WERI-Rb-1 (cell line): ENCODE measurements around the gene ENAH.

Experiments used
- DNase-seq: peaks from one replicate; pipeline ENCODE4 v3.0.0-alpha.2; 2020
- H3K27ac ChIP-seq: fragments of 250-450 bp; sonication (Bioruptor Pico); 2 replicates; pipeline ENCODE4 v1.5.1; 2020; ENCODE audit warnings: mild to moderate bottlenecking, moderate library complexity
- H3K27me3 ChIP-seq: fragments of 250-450 bp; sonication (Bioruptor Pico); 2 replicates; pipeline ENCODE4 v1.5.1; 2021; ENCODE audit warnings: mild to moderate bottlenecking, low read depth, moderate library complexity; ENCODE audit not compliant: insufficient read depth, severe bottlenecking
- H3K36me3 ChIP-seq: fragments of 250-450 bp; sonication (Bioruptor Pico); 2 replicates; pipeline ENCODE4 v1.5.1; 2020; ENCODE audit warnings: mild to moderate bottlenecking, moderate library complexity
- H3K4me3 ChIP-seq: 2 replicates; pipeline ENCODE4 v1.5.1; 2011; ENCODE audit warnings: low read depth, mild to moderate bottlenecking, control low read depth, low read length
- H3K9me3 ChIP-seq: fragments of 250-450 bp; sonication (Bioruptor Pico); 2 replicates; pipeline ENCODE4 v1.5.1; 2021; ENCODE audit warnings: mild to moderate bottlenecking, moderate library complexity; ENCODE audit not compliant: severe bottlenecking
- TF ChIP-seq, protein P1 (sequence below): IDR thresholded peaks from 2 replicates; pipeline ENCODE4 v1.5.1; 2011; ENCODE audit warnings: low read depth, mild to moderate bottlenecking, control low read depth, inconsistent platforms, low read length

Gene ENAH

DNA sequence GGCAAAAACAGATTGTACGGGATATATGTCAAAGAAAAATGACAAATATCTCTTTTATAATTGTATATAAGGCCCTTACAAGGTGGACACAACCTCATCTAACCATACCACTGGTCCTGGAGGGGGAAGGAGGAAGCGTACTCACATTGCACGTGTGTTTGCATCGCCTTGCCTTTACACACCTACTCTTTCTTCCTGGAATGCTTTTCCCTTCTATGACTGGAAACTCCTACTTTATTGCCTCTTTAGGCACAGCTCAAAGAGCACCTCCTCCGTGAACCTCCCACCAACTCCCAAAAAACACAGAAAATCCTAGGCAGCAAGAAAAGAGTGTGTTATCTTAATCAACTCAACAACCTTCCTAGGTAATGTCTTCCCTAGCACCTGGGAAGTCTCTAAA is 125.3 kb downstream of the ENAH start:
- no peak for DNase-seq
- TF ChIP-seq, protein P1, sequence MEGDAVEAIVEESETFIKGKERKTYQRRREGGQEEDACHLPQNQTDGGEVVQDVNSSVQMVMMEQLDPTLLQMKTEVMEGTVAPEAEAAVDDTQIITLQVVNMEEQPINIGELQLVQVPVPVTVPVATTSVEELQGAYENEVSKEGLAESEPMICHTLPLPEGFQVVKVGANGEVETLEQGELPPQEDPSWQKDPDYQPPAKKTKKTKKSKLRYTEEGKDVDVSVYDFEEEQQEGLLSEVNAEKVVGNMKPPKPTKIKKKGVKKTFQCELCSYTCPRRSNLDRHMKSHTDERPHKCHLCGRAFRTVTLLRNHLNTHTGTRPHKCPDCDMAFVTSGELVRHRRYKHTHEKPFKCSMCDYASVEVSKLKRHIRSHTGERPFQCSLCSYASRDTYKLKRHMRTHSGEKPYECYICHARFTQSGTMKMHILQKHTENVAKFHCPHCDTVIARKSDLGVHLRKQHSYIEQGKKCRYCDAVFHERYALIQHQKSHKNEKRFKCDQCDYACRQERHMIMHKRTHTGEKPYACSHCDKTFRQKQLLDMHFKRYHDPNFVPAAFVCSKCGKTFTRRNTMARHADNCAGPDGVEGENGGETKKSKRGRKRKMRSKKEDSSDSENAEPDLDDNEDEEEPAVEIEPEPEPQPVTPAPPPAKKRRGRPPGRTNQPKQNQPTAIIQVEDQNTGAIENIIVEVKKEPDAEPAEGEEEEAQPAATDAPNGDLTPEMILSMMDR: no peak
- H3K27ac ChIP-seq: no peak overlapping the region
- no peak overlapping the region for H3K4me3 ChIP-seq
- H3K36me3 ChIP-seq: peaks cover 3% of the 10 kb centered on the region
- no peaks in the 10 kb centered on the region for H3K27me3 ChIP-seq
- no peaks in the 10 kb centered on the region for H3K9me3 ChIP-seq

DNA sequence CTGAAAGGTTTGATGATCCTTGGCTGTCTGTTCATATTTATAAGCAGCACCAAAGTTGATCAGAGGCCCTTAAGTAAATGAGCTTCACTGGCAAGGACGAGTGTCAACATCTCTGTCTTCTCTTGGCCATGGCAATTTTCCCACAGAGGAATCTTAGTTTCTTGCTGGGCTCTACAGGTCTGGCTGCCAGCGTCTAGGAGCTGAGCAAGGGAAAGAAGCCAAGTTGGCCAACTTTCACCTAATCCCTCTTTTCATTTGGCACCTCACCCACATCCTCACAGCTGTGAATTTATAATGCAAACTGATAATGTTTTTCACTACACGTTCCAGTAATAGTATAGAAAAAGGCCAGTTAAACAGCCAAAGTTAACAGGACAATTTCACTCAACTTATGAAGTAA is 126.0 kb downstream of the ENAH start:
- DNase-seq: no peak

DNA sequence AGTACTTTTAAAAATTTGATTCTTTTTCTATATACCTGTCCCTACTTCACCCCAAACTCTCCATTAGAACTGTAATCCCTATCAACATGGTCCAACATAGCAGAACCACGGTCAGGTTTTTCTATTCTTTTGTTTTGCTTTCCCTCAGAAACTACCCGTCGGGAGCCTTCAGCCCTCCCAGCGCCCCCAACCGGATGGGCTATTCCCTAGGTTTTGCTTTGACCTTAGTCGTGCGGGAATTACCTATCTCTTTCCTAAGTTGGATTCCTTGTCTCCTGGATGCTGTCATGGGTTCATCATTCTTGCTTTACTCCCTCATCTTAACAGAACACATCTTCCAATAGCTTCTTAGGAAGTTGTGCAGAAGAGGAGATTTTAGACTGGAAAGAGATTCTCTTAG is 127.5 kb downstream of the ENAH start:
- TF ChIP-seq, protein P1: no peak
- Histone ChIP-seq H3K9me3 (no peaks in the 10 kb centered on the region), H3K27me3 (no peaks in the 10 kb centered on the region), H3K36me3 (peaks cover 3% of the 10 kb centered on the region), H3K27ac (no peak overlapping the region), H3K4me3 (no peak overlapping the region)
- DNase-seq: no peak

More for the DNA sequence above, 126.0 kb downstream of the ENAH start:
- TF ChIP-seq, protein P1: no peak
- no peaks in the 10 kb centered on the region for H3K27me3 ChIP-seq
- H3K4me3 ChIP-seq: no peak overlapping the region
- H3K27ac ChIP-seq: no peak overlapping the region
- peaks cover 3% of the 10 kb centered on the region for H3K36me3 ChIP-seq
- H3K9me3 ChIP-seq: no peaks in the 10 kb centered on the region

DNA sequence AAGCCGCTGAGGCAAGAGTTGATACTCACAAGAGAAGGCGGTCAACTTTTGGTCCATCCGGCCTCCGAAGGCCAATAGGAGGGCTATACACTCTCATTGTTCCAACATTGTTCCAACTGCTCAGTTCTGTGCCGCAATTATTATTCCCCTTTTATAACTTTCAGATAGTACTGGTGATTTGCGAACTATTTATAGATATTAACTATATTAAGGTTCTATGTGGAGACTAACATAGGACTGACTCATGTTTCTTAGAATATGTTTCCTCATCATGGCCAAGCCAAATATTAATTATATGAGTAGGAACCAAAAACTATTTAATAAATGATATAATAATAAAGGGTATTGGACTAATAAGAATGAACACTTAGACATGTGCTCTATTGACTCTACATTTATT is 128.4 kb downstream of the ENAH start:
- no peak overlapping the region for H3K4me3 ChIP-seq
- no peaks in the 10 kb centered on the region for H3K9me3 ChIP-seq
- no peak overlapping the region for H3K27ac ChIP-seq
- peaks cover 3% of the 10 kb centered on the region for H3K36me3 ChIP-seq
- DNase-seq: no peak
- no peaks in the 10 kb centered on the region for H3K27me3 ChIP-seq
- TF ChIP-seq, protein P1: no peak

DNA sequence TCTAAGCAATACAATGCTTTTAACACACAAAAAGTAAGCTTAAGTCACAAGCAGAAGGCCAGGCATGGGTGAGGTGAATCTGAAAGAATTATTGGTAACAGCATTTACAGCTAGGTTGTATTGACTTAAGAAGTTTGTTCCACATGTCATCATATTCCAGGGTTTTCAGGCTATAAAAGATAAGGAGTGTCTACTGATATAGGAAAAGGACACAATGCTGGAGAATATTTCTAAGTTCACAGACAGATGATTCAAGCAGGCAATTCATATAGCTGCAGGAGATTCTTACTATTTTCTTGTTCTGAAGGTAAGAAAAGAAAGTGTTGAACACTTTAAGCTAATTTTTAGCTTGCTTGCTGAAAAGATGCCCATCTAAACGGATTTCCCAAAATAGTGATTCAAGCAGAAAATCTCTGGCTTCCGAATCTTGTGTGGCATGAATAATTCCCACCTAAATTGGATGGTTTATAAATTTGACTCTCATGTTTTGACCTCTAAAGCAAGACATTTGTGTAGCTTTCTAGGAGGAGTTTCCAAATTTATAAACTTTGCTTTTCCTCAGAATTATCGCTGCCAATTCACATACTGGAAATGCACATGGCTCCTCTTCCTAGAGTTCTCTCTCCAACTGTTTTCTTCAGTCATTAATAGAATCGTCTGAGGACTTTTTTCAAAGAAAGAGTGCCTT is 129.5 kb downstream of the ENAH start:
- Histone ChIP-seq H3K27me3 (no peaks in the 10 kb centered on the region), H3K36me3 (peaks cover 7% of the 10 kb centered on the region; the same call in 1 of the 2 replicates), H3K27ac (no peak overlapping the region), H3K4me3 (no peak overlapping the region), H3K9me3 (no peaks in the 10 kb centered on the region)
- DNase-seq: no peak
- TF ChIP-seq, protein P1: no peak

DNA sequence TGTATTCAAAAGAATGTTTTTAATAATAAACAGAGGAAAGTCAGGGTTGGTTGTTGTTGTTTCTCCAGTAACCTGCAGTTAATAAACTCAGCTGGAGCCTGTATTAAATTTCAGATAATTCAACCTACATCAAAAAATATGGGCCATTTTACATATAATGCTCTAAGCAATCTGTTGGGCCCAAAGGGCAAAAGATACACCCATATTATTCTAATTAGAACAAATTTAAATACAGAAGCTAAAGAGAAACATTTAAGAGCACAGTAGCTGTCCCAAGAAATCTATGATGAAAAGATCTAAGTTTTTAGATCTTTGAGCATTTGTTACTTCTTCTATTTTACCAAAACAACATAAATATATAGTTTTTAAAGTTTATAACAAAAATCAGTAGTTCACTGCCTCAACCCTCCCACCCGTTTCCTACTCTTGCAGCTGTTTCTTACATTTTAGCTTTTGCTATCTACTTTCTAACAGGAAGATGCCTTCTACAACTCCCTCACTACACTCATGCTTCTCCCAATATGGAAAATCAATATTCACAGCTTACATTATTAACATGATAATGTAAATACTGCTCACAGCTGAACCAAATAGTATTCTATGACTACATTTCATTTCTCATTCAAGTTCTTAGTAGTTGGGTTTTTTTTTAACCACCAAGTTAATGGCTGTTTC is 130.2 kb downstream of the ENAH start:
- no peaks in the 10 kb centered on the region for H3K9me3 ChIP-seq
- no peaks in the 10 kb centered on the region for H3K27me3 ChIP-seq
- no peak overlapping the region for H3K27ac ChIP-seq
- H3K36me3 ChIP-seq: peaks cover 7% of the 10 kb centered on the region
- no peak for DNase-seq
- TF ChIP-seq, protein P1: no peak
- no peak overlapping the region for H3K4me3 ChIP-seq
